Measurements from ENCODE around the gene UNC79.

GRCh38 chr14:93729993-93730392, 299.3 kb downstream of the UNC79 start:
- TF ChIP-seq CTCF (IDR thresholded peaks at IDR 0.05; ENCODE audit: extremely low read depth in 1 of 2, insufficient read depth in 1 of 2, low read depth in 1 of 2, low read length in 2 of 2) (no peak), POLR2AphosphoS5 (IDR thresholded peaks at IDR 0.05; ENCODE audit: insufficient read depth, low read depth, low read length) (no peak)

Measured in endothelial cell of umbilical vein (primary cell).